Uterus (tissue), 4 donors: ENCODE data around the gene TBC1D16. TPM values are rescaled to one million over a fixed set of nuclear protein-coding genes. Genes with fewer than 3 reads are reported as not detected.

Source experiments
- DNase-seq, 2 donors: peaks; one replicate each; pipeline ENCODE4 v3.0.0-alpha.2; 2019 to 2020
- H3K27ac ChIP-seq, 2 donors: fragments of 200-600 bp; sonication (generic); 1 replicate in 1 of 2; 2 replicates in 1 of 2; pipeline ENCODE4 v1.5.1; 2016 to 2018
- H3K27me3 ChIP-seq, 2 donors: fragments of 200-600 bp; sonication (generic); one replicate each; pipeline ENCODE4 v1.5.1; 2018 to 2019; ENCODE audit warnings: control low read depth in 1 of 2
- H3K36me3 ChIP-seq, 2 donors: fragments of 200-600 bp; sonication (generic); one replicate each; pipeline ENCODE4 v1.5.1; 2019; ENCODE audit warnings: control low read depth in 1 of 2
- H3K4me1 ChIP-seq, 2 donors: fragments of 200-600 bp; sonication (generic); one replicate each; pipeline ENCODE4 v1.5.1; 2018 to 2019; ENCODE audit warnings: control low read depth in 1 of 2
- H3K4me3 ChIP-seq, 2 donors: fragments of 200-600 bp; sonication (generic); 1 replicate in 1 of 2; 2 replicates in 1 of 2; pipeline ENCODE4 v1.5.1; 2018 to 2019; ENCODE audit warnings: mild to moderate bottlenecking in 1 of 2
- H3K9me3 ChIP-seq, 2 donors: fragments of 200-600 bp; sonication (generic); one replicate each; pipeline ENCODE4 v1.5.1; 2019; ENCODE audit warnings: control low read depth in 1 of 2
- CTCF ChIP-seq, 4 experiments: fragments of 200-600 bp in 2 of 4; fragments of 450-650 bp in 2 of 4; sonication (generic) in 2 of 4; IDR thresholded peaks; one replicate each; pipeline ENCODE4 v1.5.1; 2016 to 2019; ENCODE audit warnings: antibody characterized with exemption in 4 of 4, mild to moderate bottlenecking in 2 of 4, moderate library complexity in 1 of 4
- POLR2A ChIP-seq, 2 donors: fragments of 450-650 bp; IDR thresholded peaks; one replicate each; pipeline ENCODE4 v1.6.1; 2016; ENCODE audit warnings: antibody characterized with exemption in 2 of 2, mild to moderate bottlenecking in 1 of 2, moderate library complexity in 1 of 2
- intact Hi-C: fragments of 100-400 bp; cut with DNase I; formaldehyde crosslinking; loops from one replicate; pipeline ENCODE4 v1.15.1; 2023; ENCODE audit warnings: low total_unique reads
- total RNA-seq, 4 donors: library from RNA; depleted of rRNA in 3 of 4; stranded (reverse); fragments of >200 nt in 3 of 4; gene quantifications; one replicate each; pipeline versions ENCODE4 v1.1.0 to v1.2.4, GENCODE V29; 2014 to 2023
- donor health status: DM: yes; HTN: yes; CAD: no.

The TBC1D16 gene
- total RNA-seq, 4 donors from 2014 or later = 3.8 to 58.2 (median 18.3) TPM

DNA sequence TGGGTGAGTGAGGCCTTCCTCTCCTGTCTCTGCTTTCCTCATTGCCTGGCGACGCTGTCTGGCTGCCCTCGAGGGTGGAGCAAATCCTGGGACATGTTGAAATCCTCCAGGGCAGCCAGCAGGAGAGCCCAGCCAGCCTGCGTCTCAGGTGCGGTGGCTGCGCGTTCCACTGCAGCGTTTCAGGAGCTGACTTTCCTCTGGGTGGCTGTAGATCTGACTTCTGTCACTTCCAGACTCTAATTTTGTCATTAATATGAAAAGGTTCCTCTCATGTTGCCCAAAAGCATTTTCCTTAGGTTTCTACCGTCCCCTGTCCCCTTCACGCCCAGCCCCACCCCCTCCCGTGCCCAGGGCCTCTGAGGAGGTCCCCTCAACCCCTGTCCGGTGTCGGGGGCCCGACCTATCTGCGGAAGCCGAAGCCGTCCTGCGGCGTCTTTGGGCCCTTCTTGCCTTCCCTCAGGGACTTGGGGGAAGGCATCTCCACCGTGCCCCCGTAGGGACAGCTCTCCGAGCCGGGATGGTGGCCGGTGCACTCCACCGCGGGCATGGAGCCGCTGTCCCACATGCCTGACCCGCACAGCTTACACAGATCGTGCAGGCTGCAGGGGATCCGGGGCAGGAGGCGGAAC is 95.1 kb downstream of the TBC1D16 start:
- intact Hi-C loops = no loop called here
- no peak for DNase-seq

GRCh38 chr17:79939755-79940458 is 95.8 kb downstream of the TBC1D16 start:
- TF ChIP-seq CTCF (IDR thresholded peaks at IDR 0.05) = no peak
- no peak for TF ChIP-seq POLR2A (IDR thresholded peaks at IDR 0.05)
- no peaks in the 10 kb centered on the region for H3K36me3 ChIP-seq
- no peak overlapping the region for H3K4me3 ChIP-seq
- no peaks in the 10 kb centered on the region for H3K4me1 ChIP-seq
- H3K27ac ChIP-seq = no peak overlapping the region
- no peaks in the 10 kb centered on the region for H3K27me3 ChIP-seq
- intact Hi-C loops = no loop called here
- DNase-seq = no peak
- H3K9me3 ChIP-seq = no peaks in the 10 kb centered on the region

More for the DNA sequence above, 95.1 kb downstream of the TBC1D16 start:
- Histone ChIP-seq H3K27ac (no peak overlapping the region), H3K4me3 (no peak overlapping the region), H3K27me3 (no peaks in the 10 kb centered on the region), H3K36me3 (no peaks in the 10 kb centered on the region), H3K9me3 (no peaks in the 10 kb centered on the region), H3K4me1 (no peaks in the 10 kb centered on the region)
- TF ChIP-seq CTCF (IDR thresholded peaks at IDR 0.05) (no peak), POLR2A (IDR thresholded peaks at IDR 0.05) (no peak)

DNA sequence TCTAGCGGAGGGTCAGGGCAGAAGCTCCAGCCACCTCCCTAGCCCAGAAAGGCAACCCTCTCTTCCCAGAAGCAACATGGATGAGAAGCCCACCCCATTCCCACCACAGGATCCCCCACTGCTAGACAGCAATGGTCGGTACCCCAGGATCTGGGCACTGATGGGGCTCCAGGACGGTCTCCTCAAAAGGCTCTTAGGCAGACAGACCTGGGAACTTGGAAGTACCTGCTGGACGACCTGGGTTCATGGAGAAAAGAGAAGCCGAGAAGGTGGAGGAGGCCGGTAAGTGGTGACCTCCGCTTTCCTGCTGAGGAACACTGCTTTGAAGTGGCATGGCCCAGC is 96.6 kb downstream of the TBC1D16 start:
- intact Hi-C loops = no loop called here
- no peak for TF ChIP-seq POLR2A (IDR thresholded peaks at IDR 0.05)
- no peak for TF ChIP-seq CTCF (IDR thresholded peaks at IDR 0.05)
- no peak overlapping the region for H3K27ac ChIP-seq
- H3K36me3 ChIP-seq = no peaks in the 10 kb centered on the region
- H3K4me1 ChIP-seq = no peaks in the 10 kb centered on the region
- no peak overlapping the region for H3K4me3 ChIP-seq
- H3K27me3 ChIP-seq = no peaks in the 10 kb centered on the region
- no peaks in the 10 kb centered on the region for H3K9me3 ChIP-seq
- DNase-seq = no peak

DNA sequence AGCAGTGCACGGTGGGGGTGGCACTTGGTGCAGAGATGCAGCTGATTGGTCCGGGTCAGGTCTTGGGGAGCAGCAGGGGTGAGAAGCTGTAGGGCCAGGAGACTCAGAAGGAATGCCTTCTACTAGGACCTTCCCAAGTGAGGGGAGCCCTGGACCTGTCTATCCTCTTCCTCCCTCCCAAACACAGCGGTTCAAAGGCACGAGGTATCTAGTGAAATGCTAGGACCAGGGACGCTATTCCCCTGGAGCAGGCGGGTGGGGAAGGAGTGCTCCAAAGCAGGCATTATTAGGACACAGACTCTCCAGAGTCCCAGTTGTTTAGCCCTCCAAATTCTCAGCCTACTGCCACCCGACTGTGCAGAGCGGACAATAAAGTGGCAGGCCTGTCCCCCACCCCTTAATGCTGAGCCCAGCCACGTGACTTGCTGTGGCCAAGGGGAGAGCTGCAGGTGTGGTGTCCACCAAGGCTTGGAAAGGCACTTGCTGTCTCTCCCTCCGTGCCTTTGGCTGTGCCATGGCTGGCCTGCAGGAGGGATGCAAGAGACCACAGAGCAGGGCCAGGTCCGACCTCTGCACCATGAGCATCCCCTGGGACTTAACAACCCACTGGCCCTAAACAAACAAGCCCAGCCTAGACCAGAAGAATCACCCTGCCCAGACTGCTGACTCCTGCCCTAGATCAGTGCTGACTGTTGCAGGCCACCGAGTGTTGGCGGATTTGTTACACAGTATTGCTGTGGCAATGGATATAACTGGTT is 97.2 kb downstream of the TBC1D16 start:
- Histone ChIP-seq H3K9me3 (no peaks in the 10 kb centered on the region), H3K4me1 (no peaks in the 10 kb centered on the region), H3K4me3 (no peak overlapping the region), H3K27ac (no peak overlapping the region), H3K36me3 (no peaks in the 10 kb centered on the region), H3K27me3 (no peaks in the 10 kb centered on the region)
- DNase-seq = no peak
- intact Hi-C loops = no loop called here
- no peak for TF ChIP-seq POLR2A (IDR thresholded peaks at IDR 0.05)

- no peak overlapping the region for H3K27ac ChIP-seq
- TF ChIP-seq POLR2A (IDR thresholded peaks at IDR 0.05) = no peak
- DNase-seq = peak in 1 of 2 donors; percentile 51
- H3K4me1 ChIP-seq = no peaks in the 10 kb centered on the region
- no peaks in the 10 kb centered on the region for H3K27me3 ChIP-seq
- H3K9me3 ChIP-seq = no peaks in the 10 kb centered on the region
- intact Hi-C loops = no loop called here
- H3K36me3 ChIP-seq = no peaks in the 10 kb centered on the region
- no peak overlapping the region for H3K4me3 ChIP-seq
Measured at GRCh38 chr17:79937391-79938335, 98.0 kb downstream of the TBC1D16 start.
